Body of pancreas (tissue), 4 donors: Measurements from ENCODE around the gene PDK2. TPM values are rescaled to one million over a fixed set of nuclear protein-coding genes. Genes with fewer than 3 reads are reported as not detected.

Source experiments
- ATAC-seq: fragments of 150-250 bp; one replicate; pipeline ENCODE4 v1.9.1; 2016
- DNase-seq, 4 donors: peaks; one replicate each; pipeline ENCODE4 v3.0.0-alpha.2; 2019
- H3K27ac ChIP-seq, 4 donors: fragments of 200-600 bp; sonication (generic); 1 replicate in 3 of 4; 2 replicates in 1 of 4; pipeline versions ENCODE4 v1.5.1 to v1.6.1; 2016 to 2019; ENCODE audit warnings: mild to moderate bottlenecking in 1 of 4, mixed read lengths in 1 of 4, moderate library complexity in 1 of 4
- H3K27me3 ChIP-seq, 2 donors: fragments of 200-600 bp; sonication (generic); one replicate each; pipeline ENCODE4 v1.6.0; 2016; ENCODE audit warnings: mild to moderate bottlenecking in 1 of 2
- H3K36me3 ChIP-seq, 2 donors: fragments of 200-600 bp; sonication (generic); replicated peaks in 1 of 2; 2 replicates each; pipeline ENCODE4 v1.5.1; 2016; ENCODE audit warnings: low read depth in 2 of 2; ENCODE audit not compliant: insufficient read depth in 1 of 2
- H3K4me1 ChIP-seq: fragments of 200-600 bp; sonication (generic); one replicate; pipeline ENCODE4 v1.6.0; 2016
- H3K4me3 ChIP-seq, 2 donors: fragments of 200-600 bp; sonication (generic); 1 replicate in 1 of 2; 2 replicates in 1 of 2; pipeline ENCODE4 v1.5.1; 2016 to 2019
- H3K9me3 ChIP-seq, 3 donors: fragments of 200-600 bp; sonication (generic); 1 replicate in 2 of 3; 2 replicates in 1 of 3; pipeline ENCODE4 v1.5.1; 2016
- POLR2A ChIP-seq, 3 donors: fragments of 450-650 bp; IDR thresholded peaks; one replicate each; pipeline ENCODE4 v1.6.1; 2016; ENCODE audit warnings: antibody characterized with exemption in 3 of 3, mild to moderate bottlenecking in 2 of 3
- WGBS, 2 donors: methylation state at CpG; one replicate each; pipeline ENCODE4 v1.1.5; 2017; 5-methylcytosine and 5-hydroxymethylcytosine counted together
- intact Hi-C: fragments of 100-400 bp; cut with DNase I; formaldehyde crosslinking; loops from one replicate; pipeline ENCODE4 v1.15.1; 2023
- total RNA-seq, 2 donors: library from RNA; depleted of rRNA; stranded (reverse); fragments of >200 nt; gene quantifications; one replicate each; pipeline ENCODE4 v1.1.0, GENCODE V29; 2016
- TF ChIP-seq, protein P1 (sequence below), 7 experiments: fragments of 450-650 bp in 4 of 7; fragments of 200-600 bp in 3 of 7; sonication (generic) in 3 of 7; IDR thresholded peaks; one replicate each; pipeline ENCODE4 v1.5.1; 2016 to 2019; ENCODE audit warnings: antibody characterized with exemption in 7 of 7

The PDK2 gene
- total RNA-seq, 2 donors from 2014 or later, result 27.0 to 119 TPM

DNA sequence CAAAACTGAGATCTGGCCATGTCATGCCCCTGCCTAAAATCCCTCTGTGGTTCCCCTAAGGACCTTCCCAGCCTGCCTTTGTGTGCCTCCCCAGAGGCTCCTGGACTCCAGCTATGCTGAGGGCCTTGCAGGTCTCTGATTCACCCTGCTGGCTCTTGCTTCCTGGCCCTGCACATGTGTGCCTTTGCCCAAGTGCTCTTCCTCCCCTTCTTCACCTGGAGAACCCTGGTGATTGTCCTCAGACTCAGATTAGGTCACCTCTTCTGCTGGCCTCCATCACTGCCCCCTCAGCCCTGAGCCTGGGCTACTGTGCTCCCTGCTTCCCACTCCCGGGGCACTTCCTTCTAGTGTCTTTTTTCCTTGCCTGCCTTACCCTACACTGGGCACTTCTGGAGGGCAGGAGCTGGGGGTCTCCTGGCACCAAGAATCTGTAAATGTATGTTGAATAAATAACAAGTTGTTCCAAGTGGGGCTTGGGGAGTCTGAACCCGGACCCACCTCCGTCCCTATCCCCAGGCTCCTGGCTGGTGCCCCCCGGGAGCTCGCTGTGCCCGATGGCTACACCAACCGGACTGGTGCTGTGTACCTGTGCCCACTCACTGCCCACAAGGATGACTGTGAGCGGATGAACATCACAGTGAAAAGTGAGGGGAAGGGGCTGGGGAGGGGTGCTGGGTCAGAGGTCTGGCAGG lies 31.4 kb upstream of the PDK2 start:
- DNase-seq, result no peak
- intact Hi-C loops, result no loop called here
- peaks cover 49% of the 10 kb centered on the region for H3K4me1 ChIP-seq
- no peak overlapping the region for H3K27ac ChIP-seq
- 89 to 96% methylated on average over 8 of the region's 8 CpGs for WGBS, 2 donors
- TF ChIP-seq POLR2A (IDR thresholded peaks at IDR 0.05), result no peak
- TF ChIP-seq, protein P1, sequence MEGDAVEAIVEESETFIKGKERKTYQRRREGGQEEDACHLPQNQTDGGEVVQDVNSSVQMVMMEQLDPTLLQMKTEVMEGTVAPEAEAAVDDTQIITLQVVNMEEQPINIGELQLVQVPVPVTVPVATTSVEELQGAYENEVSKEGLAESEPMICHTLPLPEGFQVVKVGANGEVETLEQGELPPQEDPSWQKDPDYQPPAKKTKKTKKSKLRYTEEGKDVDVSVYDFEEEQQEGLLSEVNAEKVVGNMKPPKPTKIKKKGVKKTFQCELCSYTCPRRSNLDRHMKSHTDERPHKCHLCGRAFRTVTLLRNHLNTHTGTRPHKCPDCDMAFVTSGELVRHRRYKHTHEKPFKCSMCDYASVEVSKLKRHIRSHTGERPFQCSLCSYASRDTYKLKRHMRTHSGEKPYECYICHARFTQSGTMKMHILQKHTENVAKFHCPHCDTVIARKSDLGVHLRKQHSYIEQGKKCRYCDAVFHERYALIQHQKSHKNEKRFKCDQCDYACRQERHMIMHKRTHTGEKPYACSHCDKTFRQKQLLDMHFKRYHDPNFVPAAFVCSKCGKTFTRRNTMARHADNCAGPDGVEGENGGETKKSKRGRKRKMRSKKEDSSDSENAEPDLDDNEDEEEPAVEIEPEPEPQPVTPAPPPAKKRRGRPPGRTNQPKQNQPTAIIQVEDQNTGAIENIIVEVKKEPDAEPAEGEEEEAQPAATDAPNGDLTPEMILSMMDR (IDR thresholded peaks at IDR 0.05), result no peak
- H3K27me3 ChIP-seq, result no peaks in the 10 kb centered on the region
- H3K9me3 ChIP-seq, result no peaks in the 10 kb centered on the region
- no peak for ATAC-seq
- H3K36me3 ChIP-seq, result no peaks in the 10 kb centered on the region
- no peak overlapping the region for H3K4me3 ChIP-seq

DNA sequence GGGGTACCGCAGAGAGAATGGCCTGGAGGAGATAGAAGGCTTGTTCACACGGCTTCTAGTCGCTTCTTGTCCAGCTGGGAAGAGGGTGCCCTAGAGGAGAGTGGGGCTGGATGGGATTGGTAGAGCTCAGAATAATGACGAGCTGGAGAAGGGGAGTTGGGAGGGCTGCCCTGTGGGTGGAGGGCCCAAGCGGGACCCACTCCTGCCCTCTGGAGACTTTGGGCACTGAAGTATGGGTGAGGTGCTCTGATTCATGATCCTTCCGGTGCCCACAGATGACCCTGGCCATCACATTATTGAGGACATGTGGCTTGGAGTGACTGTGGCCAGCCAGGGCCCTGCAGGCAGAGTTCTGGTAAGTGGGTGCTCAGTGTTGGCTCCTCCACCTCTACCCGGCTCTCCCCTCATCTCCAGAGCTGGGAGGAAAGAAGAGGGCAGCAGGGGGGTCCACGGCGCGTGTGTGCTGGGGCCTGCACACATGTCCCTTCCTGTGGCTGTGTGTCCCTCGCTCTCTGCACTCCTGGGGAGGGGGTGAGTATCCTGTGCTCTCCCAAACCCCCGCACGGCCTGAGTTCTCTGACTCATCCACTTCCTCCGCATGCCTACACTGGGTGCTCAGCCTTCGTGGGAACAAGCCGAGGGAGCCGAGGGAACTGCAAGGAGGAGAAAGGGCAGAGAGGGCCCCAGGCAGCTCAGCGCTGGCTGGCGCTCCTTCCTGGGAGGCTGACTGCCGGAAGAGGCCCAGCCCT lies 30.7 kb upstream of the PDK2 start:
- WGBS, 2 donors, result 79 to 80% methylated on average over 19 of the region's 20 CpGs
- Histone ChIP-seq H3K9me3 (no peaks in the 10 kb centered on the region), H3K27ac (peak overlapping the region in 1 of 4 donors; percentile 38), H3K4me1 (peaks cover 42% of the 10 kb centered on the region), H3K27me3 (no peaks in the 10 kb centered on the region), H3K4me3 (no peak overlapping the region), H3K36me3 (peaks cover 0 to 2% of the 10 kb centered on the region in 2 donors)
- intact Hi-C loops, result no loop called here
- ATAC-seq (peak; percentile 41), DNase-seq (peak in 1 of 4 donors; percentile 44)
- TF ChIP-seq POLR2A (IDR thresholded peaks at IDR 0.05), result no peak
- TF ChIP-seq, protein P1 (IDR thresholded peaks at IDR 0.05), result no peak

DNA sequence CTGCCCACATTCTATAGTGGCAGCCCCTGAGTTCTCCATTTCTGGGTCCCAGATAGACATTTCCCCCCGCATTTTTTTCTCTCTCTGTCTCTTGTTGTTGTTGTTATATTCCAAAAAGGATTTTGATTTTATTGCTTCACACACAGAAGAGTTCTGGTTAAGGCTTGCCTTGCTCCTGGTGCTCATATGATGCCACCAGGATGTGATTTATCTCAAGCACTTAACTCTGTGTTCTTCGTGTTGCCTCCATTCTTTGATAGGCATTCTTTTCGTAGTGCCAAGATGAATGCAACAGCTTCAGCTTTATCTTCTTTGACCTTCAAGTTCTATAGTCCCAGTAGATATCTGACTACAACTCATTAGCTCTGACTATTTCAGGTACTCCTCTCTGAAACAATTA lies 30.1 kb upstream of the PDK2 start:
- intact Hi-C loops, result no loop called here
- no peak overlapping the region for H3K4me3 ChIP-seq
- no peak for ATAC-seq

DNA sequence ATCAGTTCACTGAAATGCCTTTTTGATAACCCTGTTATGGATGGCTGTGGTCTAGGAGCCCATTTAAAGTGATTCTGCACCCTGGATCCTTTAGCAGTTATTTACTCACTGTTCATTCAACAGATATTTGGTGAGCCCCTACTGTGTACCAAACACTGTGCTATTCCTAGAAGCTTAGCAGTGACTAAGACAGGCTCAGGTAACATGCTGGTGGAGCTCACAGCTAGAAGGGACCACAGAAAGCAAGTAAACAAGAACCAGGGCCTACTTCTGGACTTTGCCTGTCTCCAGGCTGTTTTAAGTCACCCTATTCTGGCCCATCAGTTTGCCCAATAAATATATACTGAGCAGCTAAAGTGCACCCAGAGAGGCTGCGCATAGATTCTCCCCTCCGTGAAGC lies 28.2 kb upstream of the PDK2 start:
- TF ChIP-seq, protein P1 (IDR thresholded peaks at IDR 0.05), result no peak
- no peak for TF ChIP-seq POLR2A (IDR thresholded peaks at IDR 0.05)
- intact Hi-C loops, result no loop called here
- Histone ChIP-seq H3K27me3 (no peaks in the 10 kb centered on the region), H3K36me3 (peaks cover 0 to 2% of the 10 kb centered on the region in 2 donors), H3K4me3 (no peak overlapping the region), H3K27ac (no peak overlapping the region), H3K9me3 (no peaks in the 10 kb centered on the region), H3K4me1 (peaks cover 19% of the 10 kb centered on the region)
- ATAC-seq, result no peak
- 92 to 100% methylated on average over 2 of the region's 2 CpGs for WGBS, 2 donors
- no peak for DNase-seq

More for the DNA sequence above, 30.1 kb upstream of the PDK2 start:
- 62 to 67% methylated on average over 3 of the region's 3 CpGs for WGBS, 2 donors
- TF ChIP-seq, protein P1 (IDR thresholded peaks at IDR 0.05), result no peak
- no peak for TF ChIP-seq POLR2A (IDR thresholded peaks at IDR 0.05)
- no peaks in the 10 kb centered on the region for H3K27me3 ChIP-seq
- H3K27ac ChIP-seq, result no peak overlapping the region
- H3K36me3 ChIP-seq, result peaks cover 0 to 2% of the 10 kb centered on the region in 2 donors
- H3K4me1 ChIP-seq, result peaks cover 35% of the 10 kb centered on the region
- H3K9me3 ChIP-seq, result no peaks in the 10 kb centered on the region
- no peak for DNase-seq
